Lung (tissue), 12 donors: ENCODE results near the gene CYSRT1. TPM values are rescaled to one million over a fixed set of nuclear protein-coding genes. Genes with fewer than 3 reads are reported as not detected.
A peak's percentile ranks its signal among the peaks of the same experiment; 100 is the strongest.

ENCODE experiments used
- ATAC-seq: fragments of 200-7000 bp; cut with Tn5 transposase; one replicate; pipeline ENCODE4 v1.9.1; 2020; ENCODE audit warnings: moderate number of reproducible peaks; ENCODE audit not compliant: insufficient read depth, low FRiP score
- DNase-seq, 3 donors: peaks; one replicate each; pipeline ENCODE4 v3.0.0-alpha.2; 2013 to 2017
- H3K27ac ChIP-seq, 2 donors: one replicate each; pipeline ENCODE4 v1.5.1; 2013; ENCODE audit warnings: mild to moderate bottlenecking in 2 of 2, moderate library complexity in 2 of 2, control low read depth in 1 of 2, inconsistent platforms in 1 of 2, low read depth in 1 of 2, low read length in 1 of 2
- H3K27me3 ChIP-seq, 3 donors: one replicate each; pipeline ENCODE4 v1.5.1; 2013; ENCODE audit warnings: low read length in 2 of 3; ENCODE audit not compliant: control insufficient read depth in 3 of 3, insufficient read depth in 3 of 3
- H3K36me3 ChIP-seq, 4 donors: one replicate each; pipeline ENCODE4 v1.5.1; 2013; ENCODE audit warnings: low read length in 4 of 4, mild to moderate bottlenecking in 1 of 4, moderate library complexity in 1 of 4; ENCODE audit not compliant: control insufficient read depth in 4 of 4, insufficient read depth in 4 of 4
- H3K4me1 ChIP-seq, 5 donors: one replicate each; pipeline ENCODE4 v1.5.1; 2013; ENCODE audit warnings: low read length in 5 of 5, mild to moderate bottlenecking in 2 of 5, moderate library complexity in 1 of 5; ENCODE audit not compliant: control insufficient read depth in 5 of 5, insufficient read depth in 5 of 5
- H3K4me3 ChIP-seq: one replicate; pipeline ENCODE4 v1.5.1; 2013; ENCODE audit warnings: mild to moderate bottlenecking, control low read depth, moderate library complexity
- H3K9ac ChIP-seq, 2 donors: one replicate each; pipeline ENCODE4 v1.5.1; 2013; ENCODE audit warnings: low read length in 2 of 2, control low read depth in 1 of 2; ENCODE audit not compliant: insufficient read depth in 1 of 2
- H3K9me3 ChIP-seq, 4 donors: one replicate each; pipeline ENCODE4 v1.5.1; 2013; ENCODE audit warnings: low read length in 3 of 4, mild to moderate bottlenecking in 1 of 4, moderate library complexity in 1 of 4; ENCODE audit not compliant: control insufficient read depth in 4 of 4, insufficient read depth in 3 of 4
- CTCF ChIP-seq: IDR thresholded peaks from 2 replicates; pipeline ENCODE4 v1.5.1; 2012; ENCODE audit warnings: mild to moderate bottlenecking; ENCODE audit errors: control extremely low read depth, extremely low read depth
- WGBS, 2 donors: extraction: QIAGEN DNeasy Blood & Tissue Kit; methylation state at CpG; one replicate each; pipeline ENCODE4 v1.1.7; 2013; 5-methylcytosine and 5-hydroxymethylcytosine counted together
- polyA plus RNA-seq, 2 donors: library from polyadenylated mRNA; stranded (reverse); fragments of 200-250 nt; gene quantifications; one replicate each; pipeline ENCODE4 v1.2.1, GENCODE V29; 2013
- total RNA-seq, 2 donors: library from RNA; depleted of rRNA in 1 of 2; stranded (reverse); fragments of >200 nt in 1 of 2; gene quantifications; one replicate each; pipeline ENCODE4 v1.2.1, GENCODE V29; 2014 to 2021
- donor health status: control.
- donor health status: control.
- donor health status: Bipolar disorder and iron deficiency.
- donor health status: healthy.
- donor health status: DM: yes; HTN: yes; CAD: no.

Gene CYSRT1
- total and polyA plus RNA-seq, 4 donors = 0.70 to 2.7 (median 0.92) TPM; not detected in 1

GRCh38 chr9:137216188-137216965 is 8.6 kb upstream of the CYSRT1 start:
- no peak for TF ChIP-seq CTCF
- ATAC-seq (no peak), DNase-seq (no peak)
- Histone ChIP-seq H3K4me1 (peaks cover 0 to 14% (median 0%) of the 10 kb centered on the region in 5 donors), H3K27ac (no peak overlapping the region), H3K9me3 (no peaks in the 10 kb centered on the region), H3K9ac (no peak overlapping the region), H3K36me3 (peaks cover 0 to 26% (median 3%) of the 10 kb centered on the region in 4 donors), H3K4me3 (no peak overlapping the region), H3K27me3 (no peaks in the 10 kb centered on the region)
- WGBS, 2 donors = 95 to 98% methylated on average over 28 to 30 of the region's 30 CpGs

- H3K27me3 ChIP-seq = no peaks in the 10 kb centered on the region
- peaks cover 0 to 15% (median 0%) of the 10 kb centered on the region in 5 donors for H3K4me1 ChIP-seq
- peak overlapping the region; percentile 1 to 65 for H3K27ac ChIP-seq
- no peak for TF ChIP-seq CTCF
- DNase-seq (no peak), ATAC-seq (peak; percentile 54)
- H3K36me3 ChIP-seq = peaks cover 0 to 26% (median 3%) of the 10 kb centered on the region in 4 donors
- H3K4me3 ChIP-seq = no peak overlapping the region
- no peak overlapping the region for H3K9ac ChIP-seq
- no peaks in the 10 kb centered on the region for H3K9me3 ChIP-seq
- 52 to 73% methylated on average over 33 to 36 of the region's 36 CpGs for WGBS, 2 donors
These were observed 7.4 kb upstream of the CYSRT1 start for GRCh38 chr9:137217276-137218211.

- peaks cover 0 to 25% (median 3%) of the 10 kb centered on the region in 4 donors for H3K36me3 ChIP-seq
- H3K27me3 ChIP-seq = no peaks in the 10 kb centered on the region
- no peaks in the 10 kb centered on the region for H3K9me3 ChIP-seq
- ATAC-seq (no peak), DNase-seq (no peak)
- peaks cover 0 to 19% (median 0%) of the 10 kb centered on the region in 5 donors for H3K4me1 ChIP-seq
- peak overlapping the region; percentile 72 to 73 for H3K27ac ChIP-seq
- WGBS, 2 donors = 91 to 93% methylated on average over 30 of the region's 30 CpGs
- TF ChIP-seq CTCF = no peak
- no peak overlapping the region for H3K9ac ChIP-seq
- H3K4me3 ChIP-seq = no peak overlapping the region
These were observed 6.7 kb upstream of the CYSRT1 start for GRCh38 chr9:137218212-137218753.
